Measurements from ENCODE around the gene ENTHD1. TPM values are rescaled to one million over a fixed set of nuclear protein-coding genes. Genes with fewer than 3 reads are reported as not detected.

ENTHD1 gene
- total RNA-seq, 1 donor from 2014 or later, result 0.18 TPM

DNA sequence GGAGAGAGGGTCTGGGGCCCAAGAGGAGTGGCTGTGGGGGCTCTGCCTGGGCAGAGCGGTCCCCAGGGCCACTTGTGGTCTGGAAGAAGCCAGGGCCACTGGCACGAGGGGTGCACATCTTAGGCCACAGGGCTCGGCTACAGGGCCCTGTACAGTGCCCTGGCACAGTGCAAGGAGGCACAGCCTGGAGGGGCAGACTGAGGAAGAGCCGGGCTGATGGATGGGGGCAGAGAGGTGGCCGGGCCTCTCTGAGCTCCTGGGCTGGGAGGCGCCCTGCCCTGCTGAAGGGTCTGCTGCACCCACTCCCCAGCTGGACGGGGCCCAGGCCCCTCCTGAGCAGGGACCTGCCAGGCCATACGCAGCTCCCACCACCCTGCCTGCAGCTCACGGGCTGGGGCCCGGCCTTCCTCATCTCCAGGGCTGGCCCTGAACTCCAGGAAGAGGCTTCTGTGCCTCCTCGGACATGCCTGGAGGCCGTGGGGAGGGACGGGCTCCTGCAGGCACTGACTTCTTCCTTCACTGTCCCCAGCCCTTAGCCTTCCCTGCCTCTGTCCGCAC, 199.5 kb downstream of the ENTHD1 start:
- intact Hi-C loops (cut with micrococcal nuclease), result no loop called here

Other genes with a start within 250 kb of the ENTHD1 start
- 145 and 148 TPM in 2 replicates for gene GRAP2, start 7.3 kb upstream of the ENTHD1 start, total RNA-seq
- gene TMA7B, start 66.6 kb upstream of the ENTHD1 start, total RNA-seq, result 6.0 and 6.3 TPM in 2 replicates
- 0.02 TPM in 1 of 2 replicates, not detected in the other for gene FAM83F, start 101.2 kb upstream of the ENTHD1 start, total RNA-seq

All from T-helper 2 cell treated with Interferon-gamma antibody and Interleukin-4, amounts not matched to agents 100 ng/mL and 5 ng/mL, for 36 hours (primary cell).